Thoracic aorta (tissue), 2 donors: Measurements from ENCODE around the gene MARCKSL1. TPM values are rescaled to one million over a fixed set of nuclear protein-coding genes. Genes with fewer than 3 reads are reported as not detected.

Source experiments
- ATAC-seq: fragments of 150-250 bp; one replicate; pipeline ENCODE4 v1.8.0; 2017; ENCODE audit warnings: low read depth; ENCODE audit not compliant: insufficient number of reproducible peaks, low FRiP score
- DNase-seq: peaks from one replicate; pipeline ENCODE4 v3.0.0-alpha.2; 2020; ENCODE audit warnings: low spot score
- H3K27ac ChIP-seq, 2 donors: fragments of 200-600 bp; sonication (generic); 1 replicate in 1 of 2; 2 replicates in 1 of 2; pipeline ENCODE4 v1.5.1; 2016; ENCODE audit warnings: mild to moderate bottlenecking in 2 of 2, moderate library complexity in 2 of 2
- H3K27me3 ChIP-seq: fragments of 200-600 bp; sonication (generic); replicated peaks from 2 replicates; pipeline ENCODE4 v1.6.0; 2016; ENCODE audit warnings: mild to moderate bottlenecking; ENCODE audit not compliant: insufficient read depth
- H3K36me3 ChIP-seq: fragments of 200-600 bp; sonication (generic); one replicate; pipeline ENCODE4 v1.5.1; 2016
- H3K4me1 ChIP-seq, 2 donors: fragments of 200-600 bp; sonication (generic); 1 replicate in 1 of 2; 2 replicates in 1 of 2; pipeline versions ENCODE4 v1.5.1 to v1.6.0; 2016; ENCODE audit warnings: low read depth in 2 of 2, mild to moderate bottlenecking in 1 of 2; ENCODE audit not compliant: control insufficient read depth in 1 of 2
- H3K4me3 ChIP-seq: fragments of 200-600 bp; sonication (generic); 2 replicates; pipeline ENCODE4 v1.5.1; 2016; ENCODE audit warnings: mild to moderate bottlenecking
- H3K9me3 ChIP-seq: fragments of 200-600 bp; sonication (generic); 2 replicates; pipeline ENCODE4 v1.5.1; 2016
- total RNA-seq, 2 donors: library from RNA; depleted of rRNA; stranded (reverse); fragments of >200 nt; gene quantifications; one replicate each; pipeline versions ENCODE4 v1.1.0 to v1.2.3, GENCODE V29; 2016
- TF ChIP-seq, protein P1 (sequence below): fragments of 200-600 bp; sonication (generic); IDR thresholded peaks from one replicate; pipeline ENCODE4 v1.5.1; 2019; ENCODE audit warnings: antibody characterized with exemption

The MARCKSL1 gene
- total RNA-seq, 2 donors from 2014 or later: 3.7 to 10.9 TPM

DNA sequence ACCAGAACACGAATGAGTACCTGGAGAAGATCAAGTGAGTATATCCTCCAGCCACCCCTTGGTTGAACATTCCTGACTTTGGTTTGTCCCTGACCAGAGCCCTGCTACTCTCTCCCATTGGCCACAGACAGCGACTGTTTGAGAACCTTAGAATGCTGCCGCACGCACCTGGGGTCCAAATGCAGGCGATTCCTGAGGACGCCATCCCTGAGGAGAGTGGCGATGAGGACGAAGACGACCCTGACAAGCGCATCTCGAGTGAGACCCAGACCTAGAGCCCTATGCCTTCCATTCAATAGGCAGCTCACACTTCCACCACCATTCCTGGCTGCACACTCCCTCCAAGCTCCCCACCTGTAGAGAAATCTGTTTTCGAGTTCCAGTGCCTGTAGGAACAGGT, 4.5 kb downstream of the MARCKSL1 start:
- TF ChIP-seq, protein P1, sequence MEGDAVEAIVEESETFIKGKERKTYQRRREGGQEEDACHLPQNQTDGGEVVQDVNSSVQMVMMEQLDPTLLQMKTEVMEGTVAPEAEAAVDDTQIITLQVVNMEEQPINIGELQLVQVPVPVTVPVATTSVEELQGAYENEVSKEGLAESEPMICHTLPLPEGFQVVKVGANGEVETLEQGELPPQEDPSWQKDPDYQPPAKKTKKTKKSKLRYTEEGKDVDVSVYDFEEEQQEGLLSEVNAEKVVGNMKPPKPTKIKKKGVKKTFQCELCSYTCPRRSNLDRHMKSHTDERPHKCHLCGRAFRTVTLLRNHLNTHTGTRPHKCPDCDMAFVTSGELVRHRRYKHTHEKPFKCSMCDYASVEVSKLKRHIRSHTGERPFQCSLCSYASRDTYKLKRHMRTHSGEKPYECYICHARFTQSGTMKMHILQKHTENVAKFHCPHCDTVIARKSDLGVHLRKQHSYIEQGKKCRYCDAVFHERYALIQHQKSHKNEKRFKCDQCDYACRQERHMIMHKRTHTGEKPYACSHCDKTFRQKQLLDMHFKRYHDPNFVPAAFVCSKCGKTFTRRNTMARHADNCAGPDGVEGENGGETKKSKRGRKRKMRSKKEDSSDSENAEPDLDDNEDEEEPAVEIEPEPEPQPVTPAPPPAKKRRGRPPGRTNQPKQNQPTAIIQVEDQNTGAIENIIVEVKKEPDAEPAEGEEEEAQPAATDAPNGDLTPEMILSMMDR: no peak
- H3K36me3 ChIP-seq: peaks cover 48% of the 10 kb centered on the region
- DNase-seq (no peak), ATAC-seq (no peak)
- H3K27ac ChIP-seq: no peak overlapping the region
- no peak overlapping the region for H3K4me3 ChIP-seq
- no peaks in the 10 kb centered on the region for H3K9me3 ChIP-seq
- H3K4me1 ChIP-seq: peaks cover 5 to 17% of the 10 kb centered on the region in 2 donors
- no peaks in the 10 kb centered on the region for H3K27me3 ChIP-seq

DNA sequence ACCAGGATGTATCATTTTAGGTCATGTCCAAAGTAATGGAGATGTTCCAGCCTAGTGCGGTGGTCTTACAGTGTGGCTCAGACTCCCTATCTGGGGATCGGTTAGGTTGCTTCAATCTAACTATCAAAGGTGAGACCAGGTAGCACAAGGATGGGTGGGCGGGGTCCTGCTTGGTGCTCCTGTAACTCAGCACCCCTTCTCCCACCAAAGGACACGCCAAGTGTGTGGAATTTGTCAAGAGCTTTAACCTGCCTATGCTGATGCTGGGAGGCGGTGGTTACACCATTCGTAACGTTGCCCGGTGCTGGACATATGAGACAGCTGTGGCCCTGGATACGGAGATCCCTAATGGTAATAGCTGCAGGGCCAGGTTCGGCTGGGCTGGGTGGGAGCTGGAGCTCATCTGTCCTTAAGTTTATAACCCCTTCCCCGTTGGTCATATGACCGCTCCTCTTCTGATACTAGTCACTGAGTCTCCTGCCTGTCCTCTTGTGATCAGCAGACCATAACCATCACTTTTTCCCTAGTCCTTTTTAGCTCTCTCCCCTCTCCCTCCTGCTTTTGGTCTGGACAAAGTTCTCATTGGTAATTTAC, 5.4 kb downstream of the MARCKSL1 start:
- ATAC-seq (no peak), DNase-seq (no peak)
- no peaks in the 10 kb centered on the region for H3K27me3 ChIP-seq
- H3K4me1 ChIP-seq: peaks cover 5 to 12% of the 10 kb centered on the region in 2 donors
- TF ChIP-seq, protein P1: no peak
- H3K27ac ChIP-seq: no peak overlapping the region
- no peak overlapping the region for H3K4me3 ChIP-seq
- no peaks in the 10 kb centered on the region for H3K9me3 ChIP-seq
- peaks cover 48% of the 10 kb centered on the region for H3K36me3 ChIP-seq

DNA sequence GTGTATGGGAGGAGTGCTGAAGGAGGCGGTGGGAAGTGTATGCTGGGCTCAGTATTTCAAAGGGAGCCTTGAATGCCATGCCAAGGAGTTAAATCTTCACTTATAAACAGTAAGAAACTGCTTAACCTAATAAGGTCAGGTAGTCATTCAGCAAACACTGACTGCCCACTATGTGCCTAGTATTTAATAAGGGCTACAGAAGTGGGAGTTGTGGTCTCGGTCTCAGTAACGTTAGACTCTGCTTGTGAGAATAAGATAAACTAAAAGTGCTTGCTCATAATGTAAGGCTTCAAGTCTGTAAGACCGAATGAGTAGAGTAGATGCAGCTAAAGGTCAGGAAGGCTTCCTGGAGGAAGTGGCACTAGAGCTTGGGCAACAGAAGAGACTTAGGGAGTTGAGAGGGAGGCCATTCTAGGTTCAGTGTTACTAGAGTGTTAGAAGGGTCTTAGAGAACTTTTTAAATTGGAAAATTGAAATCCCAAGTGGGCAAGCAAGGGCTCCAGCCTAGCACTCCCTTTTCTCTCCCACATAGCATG, 6.0 kb downstream of the MARCKSL1 start:
- H3K27ac ChIP-seq: no peak overlapping the region
- DNase-seq: no peak
- no peaks in the 10 kb centered on the region for H3K27me3 ChIP-seq
- H3K36me3 ChIP-seq: peaks cover 48% of the 10 kb centered on the region
- H3K4me3 ChIP-seq: no peak overlapping the region
- TF ChIP-seq, protein P1: no peak
- ATAC-seq: no peak
- no peaks in the 10 kb centered on the region for H3K9me3 ChIP-seq
- H3K4me1 ChIP-seq: peaks cover 3 to 5% of the 10 kb centered on the region in 2 donors

DNA sequence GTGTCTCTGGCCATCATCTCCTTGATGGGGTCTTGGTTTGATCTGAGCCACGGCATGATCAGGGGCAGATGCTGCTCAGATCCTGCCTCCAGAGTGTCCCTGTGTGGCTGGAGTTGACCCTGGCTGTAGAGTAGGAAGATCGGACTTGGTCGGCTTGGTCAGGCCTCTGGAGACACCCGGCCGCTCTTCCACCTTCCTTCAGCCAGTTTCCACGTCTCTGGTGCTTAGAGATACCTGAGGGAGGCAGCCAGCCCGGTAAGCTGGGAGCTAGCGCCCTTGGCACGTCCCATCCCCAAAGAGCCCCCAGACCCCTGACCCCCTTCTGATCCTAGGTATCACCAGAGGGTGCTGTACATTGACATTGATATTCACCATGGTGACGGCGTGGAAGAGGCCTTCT, 8.8 kb downstream of the MARCKSL1 start:
- DNase-seq (no peak), ATAC-seq (no peak)
- no peak overlapping the region for H3K4me3 ChIP-seq
- no peaks in the 10 kb centered on the region for H3K27me3 ChIP-seq
- no peak overlapping the region for H3K27ac ChIP-seq
- H3K36me3 ChIP-seq: peaks cover 42% of the 10 kb centered on the region
- H3K9me3 ChIP-seq: no peaks in the 10 kb centered on the region
- no peaks in the 10 kb centered on the region for H3K4me1 ChIP-seq
- TF ChIP-seq, protein P1: no peak

DNA sequence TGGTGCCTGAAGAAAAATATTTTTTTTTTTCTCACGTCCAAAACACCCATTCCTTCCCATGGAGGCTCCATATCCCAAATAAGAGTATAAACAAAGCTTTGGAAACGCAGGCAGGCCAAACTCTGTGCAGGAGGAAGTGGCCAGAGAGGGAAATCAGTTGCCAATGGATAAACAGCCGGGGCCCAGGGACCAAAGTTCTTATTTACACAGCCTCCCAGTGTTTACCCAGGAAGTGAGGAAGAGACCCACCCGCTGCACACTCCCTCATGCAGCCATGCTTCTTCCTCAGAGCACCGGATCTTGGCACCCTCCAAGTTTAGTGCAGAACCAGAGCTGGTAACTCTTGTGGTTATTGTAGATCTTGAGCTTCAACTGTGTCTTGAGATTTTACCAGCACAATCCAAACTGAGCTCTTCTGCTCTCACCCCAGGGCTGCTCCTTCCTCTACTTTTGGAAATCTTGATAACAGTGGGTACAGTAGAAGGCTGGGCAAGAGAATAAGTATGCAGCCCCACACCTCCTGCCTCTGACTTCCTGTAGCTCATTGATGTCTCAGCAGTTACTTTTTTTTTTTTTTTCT, 14.2 kb downstream of the MARCKSL1 start:
- Histone ChIP-seq H3K4me3 (no peak overlapping the region), H3K27ac (no peak overlapping the region), H3K4me1 (no peaks in the 10 kb centered on the region), H3K27me3 (no peaks in the 10 kb centered on the region), H3K36me3 (peaks cover 12% of the 10 kb centered on the region), H3K9me3 (no peaks in the 10 kb centered on the region)
- TF ChIP-seq, protein P1: no peak
- DNase-seq: no peak
- ATAC-seq: no peak
